A549 (cell line): ENCODE measurements around the gene VWA8. TPM values are rescaled to one million over a fixed set of nuclear protein-coding genes. Genes with fewer than 3 reads are reported as not detected.

Experiments
- ATAC-seq, 2 experiments: fragments of 200-7000 bp in 1 of 2; fragments of >200 bp in 1 of 2; cut with Nextera tagmentation in 1 of 2; cut with Tn5 transposase in 1 of 2; 3 replicates each; pipeline versions ENCODE4 v1.8.0 to v1.9.1; 2018 to 2020; ENCODE audit warnings: mild to moderate bottlenecking in 1 of 2, moderate library complexity in 1 of 2
- CTCF ChIA-PET: fragments of 300-600 bp; sonication (Branson Sonifier 250); formaldehyde crosslinking; extraction: SDS; loops from one replicate; lab custom pipeline; 2021; ENCODE audit warnings: antibody characterized with exemption, inconsistent platforms; lab: Yijun Ruan, JAX
- POLR2A ChIA-PET: fragments of 350-600 bp; formaldehyde crosslinking; extraction: SDS; loops from one replicate; lab custom pipeline; 2021; ENCODE audit warnings: antibody characterized with exemption, inconsistent platforms; lab: Yijun Ruan, JAX
- DNase-seq, 2 experiments: peaks; one replicate each; pipeline versions ENCODE4 v3.0.0 to v3.0.0-alpha.2; 2011 to 2016; ENCODE audit warnings: low read depth in 1 of 2, low spot score in 1 of 2
- FAIRE-seq: peaks from 2 replicates; lab custom pipeline; 2011; peaks lifted over from hg19 to GRCh38; lab: Jason Lieb, UNC
- H3K27ac ChIP-seq, 2 experiments: fragments of >200 bp; sonication (Bioruptor Twin); formaldehyde crosslinking; 3 replicates each; pipeline ENCODE4 v1.5.1; 2016 to 2017
- H3K4me1 ChIP-seq: fragments of >200 bp; sonication (Bioruptor Twin); formaldehyde crosslinking; 3 replicates; pipeline ENCODE4 v1.6.1; 2016
- H3K4me2 ChIP-seq: fragments of >200 bp; sonication (Bioruptor Twin); formaldehyde crosslinking; 3 replicates; pipeline ENCODE4 v1.6.1; 2016
- H3K4me3 ChIP-seq: fragments of >200 bp; sonication (Bioruptor Twin); formaldehyde crosslinking; 3 replicates; pipeline ENCODE4 v1.5.1; 2016
- H3K9me3 ChIP-seq: fragments of >200 bp; sonication (Bioruptor Twin); formaldehyde crosslinking; 3 replicates; pipeline ENCODE4 v1.6.1; 2016
- CBX8 ChIP-seq: fragments of 200-600 bp; sonication (generic); IDR thresholded peaks from 2 replicates; pipeline ENCODE4 v1.6.1; 2016
- EHF ChIP-seq: fragments of 250-450 bp; sonication (Bioruptor Pico); IDR thresholded peaks from 2 replicates; pipeline ENCODE4 v1.5.0; 2020; ENCODE audit warnings: mild to moderate bottlenecking
- EP300 ChIP-seq, 2 experiments: fragments of >200 bp; sonication (Bioruptor Twin); formaldehyde crosslinking; IDR thresholded peaks; 2 replicates in 1 of 2; 3 replicates in 1 of 2; pipeline ENCODE4 v1.6.1; 2016 to 2017
- FOSB ChIP-seq: fragments of 250-450 bp; sonication (Bioruptor Pico); IDR thresholded peaks from 2 replicates; pipeline ENCODE4 v1.5.0; 2020; ENCODE audit warnings: mild to moderate bottlenecking, moderate library complexity
- FOSL2 ChIP-seq, 2 experiments: fragments of 450-650 bp in 1 of 2; fragments of >200 bp in 1 of 2; sonication (Bioruptor Twin) in 1 of 2; formaldehyde crosslinking; IDR thresholded peaks; 2 replicates each; pipeline versions ENCODE4 v1.5.0 to v1.6.1; 2016 to 2020; ENCODE audit warnings: mild to moderate bottlenecking in 1 of 2, moderate library complexity in 1 of 2
- HDAC2 ChIP-seq: fragments of 200-600 bp; sonication (generic); IDR thresholded peaks from 2 replicates; pipeline ENCODE4 v1.6.1; 2016
- HEYL ChIP-seq: fragments of 250-450 bp; sonication (Bioruptor Pico); IDR thresholded peaks from 2 replicates; pipeline ENCODE4 v1.8.0; 2021; ENCODE audit warnings: mild to moderate bottlenecking, moderate library complexity
- HOXB5 ChIP-seq: fragments of 250-450 bp; sonication (Bioruptor Pico); IDR thresholded peaks from 2 replicates; pipeline ENCODE4 v1.5.0; 2020; ENCODE audit warnings: mild to moderate bottlenecking, moderate library complexity
- JUN ChIP-seq, 2 experiments: fragments of >200 bp; sonication (Bioruptor Twin); formaldehyde crosslinking; IDR thresholded peaks; 2 replicates in 1 of 2; 3 replicates in 1 of 2; pipeline ENCODE4 v1.6.1; 2016 to 2017
- JUNB ChIP-seq: fragments of >200 bp; sonication (Bioruptor Twin); formaldehyde crosslinking; IDR thresholded peaks from 2 replicates; pipeline ENCODE4 v1.6.1; 2016
- KDM5A ChIP-seq: fragments of 200-600 bp; sonication (generic); IDR thresholded peaks from 2 replicates; pipeline ENCODE4 v1.6.1; 2016; ENCODE audit warnings: antibody characterized with exemption, mild to moderate bottlenecking
- MAZ ChIP-seq: fragments of 150-350 bp; IDR thresholded peaks from 2 replicates; pipeline ENCODE4 v1.6.1; 2014; ENCODE audit warnings: antibody characterized with exemption, low read depth, low read length, borderline replicate concordance
- NR3C1 ChIP-seq: fragments of >200 bp; sonication (Bioruptor Twin); formaldehyde crosslinking; IDR thresholded peaks from 3 replicates; pipeline ENCODE4 v1.6.1; 2017
- PHF8 ChIP-seq: fragments of 200-600 bp; sonication (generic); IDR thresholded peaks from 2 replicates; pipeline ENCODE4 v1.6.1; 2016; ENCODE audit warnings: low read depth, mild to moderate bottlenecking, antibody characterized with exemption, moderate library complexity, borderline replicate concordance
- RCOR1 ChIP-seq: fragments of 150-350 bp; IDR thresholded peaks from 2 replicates; pipeline ENCODE4 v1.6.1; 2014; ENCODE audit warnings: antibody characterized with exemption, low read length, low read depth
- SMC3 ChIP-seq: fragments of >200 bp; sonication (Bioruptor Twin); formaldehyde crosslinking; IDR thresholded peaks from 3 replicates; pipeline ENCODE4 v1.6.1; 2018; ENCODE audit warnings: inconsistent platforms
- TFCP2L1 ChIP-seq: fragments of 250-450 bp; sonication (Bioruptor Pico); IDR thresholded peaks from 2 replicates; pipeline ENCODE4 v1.5.0; 2021; ENCODE audit warnings: mild to moderate bottlenecking
- TP53 ChIP-seq: fragments of 250-450 bp; sonication (Bioruptor Pico); IDR thresholded peaks from 2 replicates; pipeline ENCODE4 v1.5.0; 2021; ENCODE audit warnings: mild to moderate bottlenecking, moderate library complexity
- ZFP36 ChIP-seq: fragments of 450-650 bp; IDR thresholded peaks from 2 replicates; pipeline ENCODE4 v1.6.1; 2014; ENCODE audit warnings: borderline replicate concordance; ENCODE audit not compliant: partially characterized antibody
- ZNF302 ChIP-seq: fragments of 250-450 bp; sonication (Bioruptor Pico); IDR thresholded peaks from 2 replicates; pipeline ENCODE4 v1.9.0; 2021; ENCODE audit warnings: inconsistent platforms, mild to moderate bottlenecking, moderate library complexity
- WGBS: methylation state at CpG from one replicate; pipeline ENCODE4 v1.1.6; 2017; ENCODE audit errors: missing lambda C conversion rate; 5-methylcytosine and 5-hydroxymethylcytosine counted together
- polyA plus RNA-seq, 4 experiments: library from polyadenylated mRNA; depleted of rRNA in 3 of 4; stranded (reverse); fragments of >200 nt; fragmentation: RNase III in 1 of 4; extraction: RNeasy Plus Mini Kit Qiagen cat#74134 plus additional on column Dnase treatment in 1 of 4; gene quantifications; 2 replicates in 3 of 4; 3 replicates in 1 of 4; pipeline ENCODE4 v1.2.3, GENCODE V29; 2011 to 2017
- TF ChIP-seq, protein P1 (sequence below): IDR thresholded peaks from 2 replicates; pipeline ENCODE4 v1.6.1; 2012
- TF ChIP-seq, protein P2 (sequence below): fragments of 250-450 bp; sonication (Bioruptor Pico); IDR thresholded peaks from 2 replicates; pipeline ENCODE4 v1.5.0; 2021; ENCODE audit warnings: mild to moderate bottlenecking, moderate library complexity, borderline replicate concordance
- TF ChIP-seq, protein P3 (sequence below): fragments of 150-350 bp; IDR thresholded peaks from 2 replicates; pipeline ENCODE4 v1.6.1; 2014; ENCODE audit warnings: low read depth, mild to moderate bottlenecking, low read length
- TF ChIP-seq, protein P4 (sequence below): fragments of >200 bp; sonication (Bioruptor Twin); formaldehyde crosslinking; IDR thresholded peaks from 2 replicates; pipeline ENCODE4 v1.6.1; 2016
- TF ChIP-seq, protein P5 (sequence below): IDR thresholded peaks from 2 replicates; pipeline ENCODE4 v1.6.1; 2012

The VWA8 gene
- polyA plus RNA-seq, 2 of the 4 experiments (the other 2 are of a cell fraction), result 6.4 to 15.3 TPM

DNA sequence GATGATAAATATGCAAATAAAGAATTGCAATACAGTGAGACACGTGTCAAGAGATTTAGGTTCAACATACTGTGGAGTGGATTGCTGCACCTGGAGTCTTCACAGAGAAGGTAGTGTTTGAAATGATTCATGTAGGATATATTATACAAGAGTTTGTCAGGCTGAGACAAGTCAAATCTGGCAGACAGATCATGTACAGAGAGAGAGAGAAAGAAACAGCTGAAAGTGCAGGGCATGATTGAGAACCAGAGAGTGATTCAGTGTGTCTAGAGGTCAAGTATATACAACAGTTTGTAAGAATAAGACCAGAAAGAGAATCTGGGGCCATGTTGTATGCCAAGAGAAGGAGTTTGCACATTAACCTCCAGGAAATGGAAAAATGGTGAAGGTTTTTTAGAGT lies 2.1 kb upstream of the VWA8 start:
- FAIRE-seq (no peak), ATAC-seq (no peak), DNase-seq (no peak)
- Histone ChIP-seq H3K4me2 (no peak overlapping the region), H3K4me1 (peaks cover 17% of the 10 kb centered on the region; the same call in 2 of the 3 replicates), H3K27ac (no peak overlapping the region)
- POLR2A ChIA-PET, result no interaction called here
- no peak for TF ChIP-seq RCOR1
- TF ChIP-seq ZFP36, result no peak
- TF ChIP-seq TP53 (CRISPR knock-in tag), result no peak
- no peak for TF ChIP-seq EP300 (IDR thresholded peaks at IDR 0.05)
- no peak for TF ChIP-seq FOSL2 (IDR thresholded peaks at IDR 0.05)
- no peak for TF ChIP-seq FOSL2 (CRISPR knock-in tag; IDR thresholded peaks at IDR 0.05)
- no peak for TF ChIP-seq ZNF302 (CRISPR knock-in tag)
- TF ChIP-seq, protein P1, sequence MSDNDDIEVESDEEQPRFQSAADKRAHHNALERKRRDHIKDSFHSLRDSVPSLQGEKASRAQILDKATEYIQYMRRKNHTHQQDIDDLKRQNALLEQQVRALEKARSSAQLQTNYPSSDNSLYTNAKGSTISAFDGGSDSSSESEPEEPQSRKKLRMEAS, result no peak
- TF ChIP-seq MAZ, result no peak
- TF ChIP-seq HEYL, result no peak
- TF ChIP-seq, protein P2, sequence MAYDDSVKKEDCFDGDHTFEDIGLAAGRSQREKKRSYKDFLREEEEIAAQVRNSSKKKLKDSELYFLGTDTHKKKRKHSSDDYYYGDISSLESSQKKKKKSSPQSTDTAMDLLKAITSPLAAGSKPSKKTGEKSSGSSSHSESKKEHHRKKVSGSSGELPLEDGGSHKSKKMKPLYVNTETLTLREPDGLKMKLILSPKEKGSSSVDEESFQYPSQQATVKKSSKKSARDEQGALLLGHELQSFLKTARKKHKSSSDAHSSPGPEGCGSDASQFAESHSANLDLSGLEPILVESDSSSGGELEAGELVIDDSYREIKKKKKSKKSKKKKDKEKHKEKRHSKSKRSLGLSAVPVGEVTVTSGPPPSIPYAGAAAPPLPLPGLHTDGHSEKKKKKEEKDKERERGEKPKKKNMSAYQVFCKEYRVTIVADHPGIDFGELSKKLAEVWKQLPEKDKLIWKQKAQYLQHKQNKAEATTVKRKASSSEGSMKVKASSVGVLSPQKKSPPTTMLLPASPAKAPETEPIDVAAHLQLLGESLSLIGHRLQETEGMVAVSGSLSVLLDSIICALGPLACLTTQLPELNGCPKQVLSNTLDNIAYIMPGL (CRISPR knock-in tag), result no peak
- TF ChIP-seq, protein P3, sequence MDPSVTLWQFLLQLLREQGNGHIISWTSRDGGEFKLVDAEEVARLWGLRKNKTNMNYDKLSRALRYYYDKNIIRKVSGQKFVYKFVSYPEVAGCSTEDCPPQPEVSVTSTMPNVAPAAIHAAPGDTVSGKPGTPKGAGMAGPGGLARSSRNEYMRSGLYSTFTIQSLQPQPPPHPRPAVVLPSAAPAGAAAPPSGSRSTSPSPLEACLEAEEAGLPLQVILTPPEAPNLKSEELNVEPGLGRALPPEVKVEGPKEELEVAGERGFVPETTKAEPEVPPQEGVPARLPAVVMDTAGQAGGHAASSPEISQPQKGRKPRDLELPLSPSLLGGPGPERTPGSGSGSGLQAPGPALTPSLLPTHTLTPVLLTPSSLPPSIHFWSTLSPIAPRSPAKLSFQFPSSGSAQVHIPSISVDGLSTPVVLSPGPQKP, result no peak
- TF ChIP-seq, all 56 proteins: peak for 0
- H3K9me3 ChIP-seq, result no peaks in the 10 kb centered on the region
- no peak overlapping the region for H3K4me3 ChIP-seq
- CTCF ChIA-PET, result interaction anchor here (0.9 to 1.4 kb wide), 2 partner anchors 10 to 295 kb away, joined by 3 to 4 read pairs; no protein-coding TSS in a partner anchor
- WGBS, result 81% methylated on average over 1 of the region's 1 CpG

DNA sequence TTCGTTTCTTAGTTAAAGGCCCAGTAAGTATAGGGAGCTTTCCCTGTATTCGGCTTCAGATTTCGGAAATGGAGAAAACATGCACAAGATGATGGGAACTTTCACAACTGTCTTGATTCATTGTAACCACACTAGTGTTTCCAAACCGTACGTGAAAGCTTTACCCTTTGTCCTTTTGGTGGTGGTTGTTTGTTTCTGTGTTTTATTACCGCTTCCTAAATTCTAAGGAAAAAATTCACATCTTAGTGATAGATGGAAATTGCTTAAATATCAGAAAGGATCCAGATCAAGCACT lies 504 bp upstream of the VWA8 start:
- ATAC-seq, result no peak
- no peak for DNase-seq
- H3K9me3 ChIP-seq, result no peaks in the 10 kb centered on the region
- WGBS, result 15% methylated on average over 6 of the region's 6 CpGs
- H3K27ac ChIP-seq, result peak overlapping the region; percentile 92 to 97
- ChIA-PET CTCF (interaction anchor here (1.4 to 1.9 kb wide), 2 partner anchors 15 to 150 kb away, joined by 4 to 11 read pairs; no protein-coding TSS in a partner anchor), POLR2A (interaction anchor here (1.4 to 1.8 kb wide), 3 partner anchors 80 to 293 kb away, joined by 5 to 9 read pairs (median 6); partner anchors contain the start of gene DGKH)
- H3K4me3 ChIP-seq, result peak overlapping the region; percentile 68
- peaks cover 15% of the 10 kb centered on the region; the same call in 2 of the 3 replicates for H3K4me1 ChIP-seq
- TF ChIP-seq FOSB (no peak), TP53 (CRISPR knock-in tag) (no peak), HOXB5 (no peak), HDAC2 (no peak), KDM5A (no peak), JUNB (no peak), TFCP2L1 (no peak), EHF (no peak), RCOR1 (no peak), JUN (IDR thresholded peaks at IDR 0.05) (no peak), PHF8 (no peak; the same call in 1 of the 2 replicates), ZNF302 (CRISPR knock-in tag) (no peak), CBX8 (no peak), SMC3 (no peak), NR3C1 (no peak), MAZ (no peak)
- TF ChIP-seq, protein P4, sequence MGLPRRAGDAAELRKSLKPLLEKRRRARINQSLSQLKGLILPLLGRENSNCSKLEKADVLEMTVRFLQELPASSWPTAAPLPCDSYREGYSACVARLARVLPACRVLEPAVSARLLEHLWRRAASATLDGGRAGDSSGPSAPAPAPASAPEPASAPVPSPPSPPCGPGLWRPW, result no peak
- TF ChIP-seq, protein P5, sequence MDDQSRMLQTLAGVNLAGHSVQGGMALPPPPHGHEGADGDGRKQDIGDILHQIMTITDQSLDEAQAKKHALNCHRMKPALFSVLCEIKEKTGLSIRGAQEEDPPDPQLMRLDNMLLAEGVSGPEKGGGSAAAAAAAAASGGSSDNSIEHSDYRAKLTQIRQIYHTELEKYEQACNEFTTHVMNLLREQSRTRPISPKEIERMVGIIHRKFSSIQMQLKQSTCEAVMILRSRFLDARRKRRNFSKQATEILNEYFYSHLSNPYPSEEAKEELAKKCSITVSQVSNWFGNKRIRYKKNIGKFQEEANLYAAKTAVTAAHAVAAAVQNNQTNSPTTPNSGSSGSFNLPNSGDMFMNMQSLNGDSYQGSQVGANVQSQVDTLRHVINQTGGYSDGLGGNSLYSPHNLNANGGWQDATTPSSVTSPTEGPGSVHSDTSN, result no peak
- H3K4me2 ChIP-seq, result peak overlapping the region; percentile 96
- no peak for FAIRE-seq
